Middle frontal gyrus (tissue), 1 donor: Measurements from ENCODE around the gene CSTF1.
"Not testable (repeated sequence)": the region's sequence is repeated elsewhere in the genome, so short reads cannot be mapped to it uniquely, and the experiment has no call there.

Experiments used
- DNase-seq: peaks from one replicate; pipeline ENCODE4 v3.0.0-alpha.2; 2015; ENCODE audit warnings: low spot score; ENCODE audit errors: extremely low spot score

CSTF1 gene

DNA sequence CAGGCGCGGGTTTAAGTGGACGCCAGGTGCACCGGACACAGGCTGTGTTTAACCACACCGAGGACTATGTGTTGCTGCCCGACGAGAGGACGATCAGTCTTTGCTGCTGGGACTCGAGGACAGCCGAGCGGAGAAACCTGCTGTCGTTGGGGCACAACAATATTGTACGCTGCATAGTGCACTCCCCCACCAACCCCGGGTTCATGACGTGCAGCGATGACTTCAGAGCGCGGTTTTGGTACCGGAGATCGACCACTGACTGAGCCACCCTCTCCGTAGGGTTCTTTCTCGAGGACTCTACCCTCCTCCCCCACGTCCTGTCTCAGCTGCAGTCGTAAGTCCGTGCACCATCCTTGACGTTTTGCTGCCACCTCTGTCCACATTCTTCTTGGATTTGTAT, 11.0 kb downstream of the CSTF1 start:
- DNase-seq: no peak

DNA sequence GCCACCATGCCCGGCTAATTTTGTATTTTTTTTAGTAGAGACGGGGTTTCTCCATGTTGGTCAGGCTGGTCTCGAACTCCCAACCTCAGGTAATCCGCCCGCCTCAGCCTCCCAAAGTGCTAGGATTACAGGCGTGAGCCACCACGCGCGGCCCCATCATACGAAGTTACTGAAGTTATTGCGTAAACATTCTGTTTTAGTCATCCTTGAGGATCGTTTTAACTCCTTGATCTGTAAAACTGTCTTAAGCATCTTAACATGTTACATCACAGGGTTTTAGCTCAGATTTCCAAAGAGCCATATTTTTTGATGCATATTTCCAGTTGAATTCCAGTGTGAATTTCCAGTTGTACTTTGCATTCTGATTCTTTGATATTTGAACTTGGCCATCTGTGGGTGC, 12.9 kb downstream of the CSTF1 start:
- DNase-seq: not testable (repeated sequence)

GRCh38 chr20:56406910-56407309, 14.5 kb downstream of the CSTF1 start:
- no peak for DNase-seq

DNA sequence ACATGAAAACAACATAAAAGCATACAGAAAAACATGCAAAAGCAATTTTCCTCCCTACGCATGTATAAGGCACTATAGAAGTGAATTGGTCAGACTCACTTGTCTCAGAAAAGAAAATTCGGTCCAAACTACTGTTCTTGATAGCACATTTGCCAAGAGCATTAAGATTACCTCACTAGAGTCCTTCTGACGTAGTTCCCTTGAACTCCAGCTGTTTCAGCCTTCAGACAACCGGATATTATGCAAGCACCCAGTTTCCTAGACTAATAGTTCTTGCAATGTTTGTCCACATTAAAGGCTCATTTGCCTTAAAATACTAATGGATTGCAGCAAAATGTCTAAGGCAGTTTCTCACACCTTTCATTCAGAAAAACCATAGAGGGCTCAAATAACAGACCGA, 17.1 kb downstream of the CSTF1 start:
- no peak for DNase-seq

DNA sequence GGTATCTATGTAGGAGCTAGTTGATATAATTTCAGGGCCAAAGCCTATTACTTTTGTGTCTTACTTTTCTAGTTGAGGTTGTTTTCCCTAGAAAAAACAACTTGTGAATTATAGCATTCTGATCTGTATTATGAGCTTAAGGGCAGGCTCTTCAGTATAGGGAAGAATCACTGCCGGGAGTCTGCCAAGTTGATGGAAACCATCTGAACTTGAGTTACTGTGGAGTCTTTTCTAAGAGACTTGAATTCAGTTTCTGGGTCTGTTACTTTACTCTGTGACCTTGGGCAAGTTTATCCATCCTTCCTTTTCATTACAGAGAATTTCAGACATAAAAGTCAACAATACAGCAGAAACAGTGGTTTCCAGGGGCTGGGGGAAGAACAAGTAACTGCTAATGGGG, 17.5 kb downstream of the CSTF1 start:
- DNase-seq: no peak

DNA sequence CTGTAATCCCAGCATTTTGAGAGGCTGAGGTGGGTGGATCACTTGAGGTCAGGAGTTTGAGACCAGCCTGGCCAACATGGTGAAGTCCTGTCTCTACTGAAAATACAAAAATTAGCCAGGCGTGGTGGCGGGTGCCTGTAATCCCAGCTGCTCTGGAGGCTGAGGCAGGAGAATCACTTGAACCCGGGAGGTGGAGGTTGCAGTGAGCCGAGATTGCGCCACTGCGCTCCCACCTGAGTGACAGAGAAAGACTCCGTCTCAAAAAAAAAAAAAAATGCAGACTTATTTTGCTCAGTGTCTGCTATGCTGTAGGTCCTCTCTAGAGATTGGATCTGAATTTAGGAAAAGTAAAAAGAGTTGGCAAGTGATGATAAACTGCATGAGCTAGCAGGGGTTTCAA, 18.8 kb downstream of the CSTF1 start:
- DNase-seq: not testable (repeated sequence)

DNA sequence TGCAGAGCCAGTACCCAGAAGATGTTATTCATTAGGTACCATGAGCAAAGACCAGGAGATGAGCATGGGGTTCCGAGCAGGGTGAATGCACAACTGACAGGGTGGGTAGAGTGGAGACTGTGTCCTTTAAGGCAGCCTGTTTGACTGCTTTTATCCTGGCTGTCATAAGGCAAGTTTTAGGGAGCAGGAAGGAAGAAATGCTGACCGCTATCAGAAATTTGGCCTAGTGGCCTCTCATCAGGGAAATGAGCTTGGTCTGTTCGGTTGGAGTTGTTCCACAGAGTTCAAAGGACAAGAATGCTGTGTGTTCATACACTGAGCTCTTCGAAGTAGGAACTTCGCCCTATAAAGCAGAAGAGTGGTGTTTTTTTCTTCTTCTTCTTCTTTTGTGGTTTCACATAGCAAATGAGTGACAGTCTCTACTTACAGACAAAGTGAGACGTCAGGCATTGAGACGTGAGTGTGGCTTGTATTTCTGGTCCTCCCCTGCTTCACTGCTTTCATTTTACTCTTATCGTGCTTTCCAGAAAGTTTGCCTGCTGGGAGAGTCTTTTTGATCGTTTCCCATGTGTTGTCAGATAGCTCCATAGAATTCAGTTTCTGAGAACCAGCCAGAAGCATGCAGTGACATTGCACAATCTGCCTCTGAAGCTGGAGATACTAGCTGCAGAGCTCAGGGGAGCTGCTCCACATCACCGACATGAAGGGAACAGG, 19.5 kb downstream of the CSTF1 start, which contains the start of gene CASS4:
CASS4 (plus strand) TSS at position 502 of the 714 bp plus-strand sequence; CDS start at position 701, 199 bp downstream.
- DNase-seq: no peak

GRCh38 chr20:56412473-56412790, 20.0 kb downstream of the CSTF1 start:
- no peak for DNase-seq

DNA sequence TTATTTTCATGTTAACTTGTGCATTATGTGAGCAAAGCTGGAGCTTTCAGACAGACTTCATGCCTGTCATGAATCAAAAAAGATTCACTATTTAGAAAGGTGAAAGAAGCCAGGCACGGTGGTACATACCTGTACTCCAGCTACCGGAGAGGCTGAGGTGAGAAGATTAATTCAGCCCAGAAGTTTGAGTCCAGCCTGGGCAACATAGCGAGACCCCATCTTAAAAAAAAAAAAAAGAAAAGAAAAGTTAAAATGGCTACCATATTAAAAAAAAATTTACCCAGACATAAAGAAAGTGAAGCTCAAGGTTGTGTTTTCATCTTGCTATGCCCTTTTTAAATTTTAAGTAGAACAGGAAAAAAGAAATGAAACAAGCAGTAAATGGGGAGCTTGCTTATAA, 20.5 kb downstream of the CSTF1 start:
- no peak for DNase-seq

- DNase-seq: no peak
Measured at GRCh38 chr20:56414842-56415765, 22.7 kb downstream of the CSTF1 start.

DNA sequence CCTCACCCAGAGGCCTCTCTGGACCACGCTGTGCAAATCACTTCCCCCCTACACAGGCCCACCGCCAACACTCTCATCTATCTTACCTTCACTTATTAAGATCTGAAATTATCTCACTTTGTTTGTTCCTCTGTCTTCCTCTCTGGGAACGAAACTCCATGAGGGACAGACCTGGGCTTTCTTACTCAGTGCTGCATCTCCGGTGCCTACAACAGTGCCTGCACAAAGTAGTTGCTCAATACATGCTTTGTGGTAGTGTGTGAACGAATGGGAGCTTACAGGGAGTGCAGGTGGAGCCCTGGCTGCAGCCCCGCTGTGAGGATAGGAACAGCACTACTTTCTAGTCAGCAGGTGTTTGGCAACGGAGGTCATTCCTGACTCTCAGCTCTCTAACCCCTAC, 25.0 kb downstream of the CSTF1 start:
- no peak for DNase-seq

- DNase-seq: no peak
Measured at GRCh38 chr20:56417911-56418310, 25.5 kb downstream of the CSTF1 start.

DNA sequence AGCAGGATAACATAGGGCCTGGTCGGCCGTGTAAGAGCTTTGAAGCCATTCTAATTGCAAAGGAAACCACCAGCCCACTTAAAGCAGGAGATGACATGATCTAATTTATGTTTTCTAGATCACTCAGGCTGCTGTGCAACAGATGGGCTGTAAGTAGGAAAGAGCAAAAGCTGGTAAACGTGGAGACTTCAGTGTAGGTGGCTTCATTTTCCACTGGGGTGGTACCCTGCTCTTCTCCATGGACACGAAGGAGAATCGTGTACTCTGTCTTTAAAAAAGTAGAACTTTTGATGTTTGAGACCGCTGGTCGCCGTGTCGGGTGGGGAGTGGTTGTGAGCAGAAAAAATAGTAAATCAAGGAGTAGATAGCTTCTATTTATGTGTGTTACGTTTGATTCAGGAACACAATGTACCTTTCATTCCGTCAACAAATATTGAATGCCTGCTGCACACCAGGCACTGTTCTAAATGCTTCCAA, 26.0 kb downstream of the CSTF1 start:
- no peak for DNase-seq

DNA sequence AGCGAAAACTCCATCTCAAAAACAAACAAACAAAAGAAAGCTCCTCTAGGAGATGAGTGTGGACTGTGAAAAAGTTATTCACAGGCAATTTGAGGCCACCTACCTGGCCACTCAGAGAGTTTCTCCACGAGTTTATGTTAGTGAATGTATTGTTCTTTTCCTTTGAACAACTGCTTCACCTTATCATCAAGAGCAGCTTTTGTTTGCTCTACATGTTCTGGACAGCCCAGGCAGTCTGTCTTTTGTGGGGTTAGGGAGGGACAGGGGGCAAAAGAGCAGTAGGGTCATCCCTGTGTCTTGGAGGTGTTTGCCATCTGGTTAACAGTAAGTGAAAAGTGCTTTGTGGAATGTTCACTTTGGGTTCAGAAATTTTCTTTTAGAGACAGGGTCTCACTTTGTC, 27.6 kb downstream of the CSTF1 start:
- no peak for DNase-seq

- no peak for DNase-seq
Measured at GRCh38 chr20:56420940-56421688, 28.7 kb downstream of the CSTF1 start.

- DNase-seq: no peak
Measured at GRCh38 chr20:56422076-56422823, 29.8 kb downstream of the CSTF1 start.

DNA sequence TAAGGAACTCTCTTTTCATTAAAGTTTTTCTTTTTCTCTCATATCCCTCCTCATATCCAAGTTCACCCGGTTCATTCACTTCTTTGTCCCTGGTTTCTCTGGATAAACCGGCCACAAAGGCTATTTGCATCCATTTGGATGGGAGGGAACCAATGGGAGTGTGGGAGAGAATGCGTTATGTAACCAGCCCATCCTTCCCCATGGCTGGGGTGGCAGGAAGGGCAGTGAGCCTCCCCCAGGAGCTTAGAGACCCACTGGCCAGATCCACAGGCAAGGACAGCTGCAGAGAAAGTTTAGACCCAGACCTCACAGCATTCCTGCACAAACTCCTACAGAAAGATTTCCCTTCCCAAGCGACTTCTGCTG, 30.4 kb downstream of the CSTF1 start:
- DNase-seq: no peak

GRCh38 chr20:56423211-56423610, 30.8 kb downstream of the CSTF1 start:
- DNase-seq: no peak

DNA sequence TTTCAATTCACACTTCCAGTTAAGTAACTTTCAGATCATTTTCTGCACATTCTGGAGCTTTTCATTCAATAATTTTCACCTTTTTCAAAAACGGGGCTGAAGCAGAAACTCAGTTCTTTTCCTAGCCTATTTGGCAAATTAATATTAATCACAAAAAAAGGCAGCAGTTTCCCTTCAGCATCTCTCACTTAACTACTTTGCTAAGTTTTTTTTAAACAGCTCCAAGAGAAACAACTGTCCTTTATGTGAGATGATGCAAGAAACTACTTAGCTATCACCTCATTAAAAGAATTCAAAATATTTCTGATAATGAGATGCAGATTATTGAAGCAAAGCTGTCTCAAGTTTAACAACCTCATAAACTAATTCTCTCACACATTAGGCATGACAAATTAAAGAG, 31.4 kb downstream of the CSTF1 start:
- no peak for DNase-seq

GRCh38 chr20:56424931-56425330, 32.5 kb downstream of the CSTF1 start:
- DNase-seq: no peak

DNA sequence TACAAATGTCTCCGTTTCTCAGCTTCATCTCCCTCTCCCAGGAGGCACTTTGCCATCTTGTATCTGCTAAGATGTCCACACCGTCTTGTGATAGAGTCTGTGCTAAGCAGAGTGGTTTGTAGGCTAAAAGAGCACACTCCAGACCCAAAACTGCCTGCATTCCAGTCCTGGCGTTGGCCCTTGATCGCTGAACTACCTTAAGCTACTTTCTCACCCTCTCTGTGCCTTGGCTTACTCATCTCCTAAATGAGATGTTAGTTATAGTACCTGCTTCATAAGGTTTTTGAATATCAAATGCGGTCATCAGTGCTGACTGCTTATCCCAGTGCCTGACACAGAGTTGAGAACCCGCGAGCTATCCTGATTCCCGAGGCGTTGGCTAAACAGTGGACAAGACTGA, 33.6 kb downstream of the CSTF1 start:
- no peak for DNase-seq
